Measurements from ENCODE around the gene OLFM3. TPM values are rescaled to one million over a fixed set of nuclear protein-coding genes. Genes with fewer than 3 reads are reported as not detected.

The OLFM3 gene
- total RNA-seq, 2 experiments from 2014 or later: not detected

- no peaks in the 10 kb centered on the region for H3K4me1 Mint-ChIP-seq
- ATAC-seq (no peak), DNase-seq (no peak)
- H3K9me3 Mint-ChIP-seq (ENCODE audit: low read depth): peaks cover 3% of the 10 kb centered on the region
- H3K27me3 Mint-ChIP-seq: no peaks in the 10 kb centered on the region
- H3K27ac Mint-ChIP-seq: no peak overlapping the region
- H3K4me3 Mint-ChIP-seq: no peak overlapping the region
- CTCF ChIA-PET: no interaction called here
- no peaks in the 10 kb centered on the region for H3K36me3 Mint-ChIP-seq
These were observed 22.0 kb downstream of the OLFM3 start for GRCh38 chr1:101974599-101975274.

GRCh38 chr1:101971304-101971703, 25.4 kb downstream of the OLFM3 start:
- no peak for DNase-seq
- Mint-ChIP-seq H3K27me3 (no peaks in the 10 kb centered on the region), H3K36me3 (no peaks in the 10 kb centered on the region), H3K4me1 (no peaks in the 10 kb centered on the region), H3K9me3 (ENCODE audit: low read depth) (no peaks in the 10 kb centered on the region), H3K27ac (no peak overlapping the region), H3K4me3 (no peak overlapping the region)
- CTCF ChIA-PET: no interaction called here
- no peak for ATAC-seq

- H3K9me3 Mint-ChIP-seq (ENCODE audit: low read depth): no peaks in the 10 kb centered on the region
- no peaks in the 10 kb centered on the region for H3K36me3 Mint-ChIP-seq
- CTCF ChIA-PET: no interaction called here
- H3K4me3 Mint-ChIP-seq: no peak overlapping the region
- H3K27ac Mint-ChIP-seq: no peak overlapping the region
- ATAC-seq (no peak), DNase-seq (no peak)
- no peaks in the 10 kb centered on the region for H3K4me1 Mint-ChIP-seq
- no peaks in the 10 kb centered on the region for H3K27me3 Mint-ChIP-seq
These were observed 28.9 kb downstream of the OLFM3 start for GRCh38 chr1:101967871-101968270.

- DNase-seq: no peak
- Mint-ChIP-seq H3K4me1 (no peaks in the 10 kb centered on the region), H3K9me3 (ENCODE audit: low read depth) (no peaks in the 10 kb centered on the region), H3K36me3 (no peaks in the 10 kb centered on the region), H3K4me3 (no peak overlapping the region), H3K27ac (no peak overlapping the region), H3K27me3 (no peaks in the 10 kb centered on the region)
- CTCF ChIA-PET: no interaction called here
- no peak for ATAC-seq
These were observed 31.4 kb downstream of the OLFM3 start for GRCh38 chr1:101965341-101965740.

- DNase-seq (no peak), ATAC-seq (no peak)
- H3K4me1 Mint-ChIP-seq: no peaks in the 10 kb centered on the region
- H3K4me3 Mint-ChIP-seq: no peak overlapping the region
- H3K36me3 Mint-ChIP-seq: no peaks in the 10 kb centered on the region
- no peaks in the 10 kb centered on the region for H3K27me3 Mint-ChIP-seq
- no peaks in the 10 kb centered on the region for H3K9me3 Mint-ChIP-seq (ENCODE audit: low read depth)
- no peak overlapping the region for H3K27ac Mint-ChIP-seq
- CTCF ChIA-PET: no interaction called here
These were observed 32.0 kb downstream of the OLFM3 start for GRCh38 chr1:101964708-101965107.

GRCh38 chr1:101960142-101960541, 36.6 kb downstream of the OLFM3 start:
- H3K36me3 Mint-ChIP-seq: no peaks in the 10 kb centered on the region
- ATAC-seq (no peak), DNase-seq (no peak)

GRCh38 chr1:101959456-101959855, 37.3 kb downstream of the OLFM3 start:
- DNase-seq: no peak
- CTCF ChIA-PET: no interaction called here
- Mint-ChIP-seq H3K4me3 (no peak overlapping the region), H3K4me1 (no peaks in the 10 kb centered on the region), H3K27ac (no peak overlapping the region), H3K27me3 (no peaks in the 10 kb centered on the region), H3K9me3 (ENCODE audit: low read depth) (no peaks in the 10 kb centered on the region), H3K36me3 (no peaks in the 10 kb centered on the region)
- ATAC-seq: no peak

More at GRCh38 chr1:101960142-101960541, 36.6 kb downstream of the OLFM3 start:
- CTCF ChIA-PET: no interaction called here
- Mint-ChIP-seq H3K27me3 (no peaks in the 10 kb centered on the region), H3K4me3 (no peak overlapping the region), H3K4me1 (no peaks in the 10 kb centered on the region), H3K9me3 (ENCODE audit: low read depth) (no peaks in the 10 kb centered on the region), H3K27ac (no peak overlapping the region)

- H3K36me3 Mint-ChIP-seq: no peaks in the 10 kb centered on the region
These were observed 39.0 kb downstream of the OLFM3 start for GRCh38 chr1:101957771-101958170.

GRCh38 chr1:101953623-101954022, 43.1 kb downstream of the OLFM3 start:
- no peak for ATAC-seq

More at GRCh38 chr1:101957771-101958170, 39.0 kb downstream of the OLFM3 start:
- Mint-ChIP-seq H3K9me3 (ENCODE audit: low read depth) (no peaks in the 10 kb centered on the region), H3K4me3 (no peak overlapping the region), H3K27ac (no peak overlapping the region), H3K27me3 (no peaks in the 10 kb centered on the region), H3K4me1 (no peaks in the 10 kb centered on the region)
- CTCF ChIA-PET: no interaction called here
- ATAC-seq (no peak), DNase-seq (no peak)

GRCh38 chr1:101945884-101946283, 50.8 kb downstream of the OLFM3 start:
- CTCF ChIA-PET: no interaction called here
- DNase-seq: no peak
- Mint-ChIP-seq H3K4me3 (no peak overlapping the region), H3K36me3 (no peaks in the 10 kb centered on the region), H3K27ac (no peak overlapping the region), H3K9me3 (ENCODE audit: low read depth) (peaks cover 3% of the 10 kb centered on the region), H3K4me1 (no peaks in the 10 kb centered on the region), H3K27me3 (no peaks in the 10 kb centered on the region)
- ATAC-seq: no peak

More at GRCh38 chr1:101953623-101954022, 43.1 kb downstream of the OLFM3 start:
- H3K36me3 Mint-ChIP-seq: no peaks in the 10 kb centered on the region
- DNase-seq: no peak
- CTCF ChIA-PET: no interaction called here
- H3K27ac Mint-ChIP-seq: no peak overlapping the region
- no peaks in the 10 kb centered on the region for H3K27me3 Mint-ChIP-seq
- no peaks in the 10 kb centered on the region for H3K4me1 Mint-ChIP-seq
- peaks cover 3% of the 10 kb centered on the region for H3K9me3 Mint-ChIP-seq (ENCODE audit: low read depth)
- H3K4me3 Mint-ChIP-seq: no peak overlapping the region

GRCh38 chr1:101943237-101943636, 53.5 kb downstream of the OLFM3 start:
- Mint-ChIP-seq H3K27ac (no peak overlapping the region), H3K27me3 (no peaks in the 10 kb centered on the region), H3K9me3 (ENCODE audit: low read depth) (no peaks in the 10 kb centered on the region), H3K4me3 (no peak overlapping the region), H3K36me3 (no peaks in the 10 kb centered on the region), H3K4me1 (no peaks in the 10 kb centered on the region)
- CTCF ChIA-PET: no interaction called here
- ATAC-seq: no peak
- DNase-seq: no peak

GRCh38 chr1:101942516-101943193, 54.1 kb downstream of the OLFM3 start:
- H3K36me3 Mint-ChIP-seq: no peaks in the 10 kb centered on the region
- CTCF ChIA-PET: no interaction called here
- no peak for DNase-seq
- no peaks in the 10 kb centered on the region for H3K4me1 Mint-ChIP-seq
- ATAC-seq: no peak
- H3K9me3 Mint-ChIP-seq (ENCODE audit: low read depth): no peaks in the 10 kb centered on the region
- no peaks in the 10 kb centered on the region for H3K27me3 Mint-ChIP-seq
- no peak overlapping the region for H3K27ac Mint-ChIP-seq
- no peak overlapping the region for H3K4me3 Mint-ChIP-seq

GRCh38 chr1:101938681-101939080, 58.0 kb downstream of the OLFM3 start:
- DNase-seq (no peak), ATAC-seq (no peak)
- Mint-ChIP-seq H3K36me3 (no peaks in the 10 kb centered on the region), H3K27ac (no peak overlapping the region), H3K4me1 (no peaks in the 10 kb centered on the region), H3K4me3 (no peak overlapping the region), H3K9me3 (ENCODE audit: low read depth) (no peaks in the 10 kb centered on the region), H3K27me3 (no peaks in the 10 kb centered on the region)
- CTCF ChIA-PET: no interaction called here

GRCh38 chr1:101929343-101929742, 67.4 kb downstream of the OLFM3 start:
- Mint-ChIP-seq H3K4me3 (no peak overlapping the region), H3K27ac (no peak overlapping the region), H3K27me3 (no peaks in the 10 kb centered on the region), H3K36me3 (no peaks in the 10 kb centered on the region), H3K9me3 (ENCODE audit: low read depth) (peaks cover 2% of the 10 kb centered on the region), H3K4me1 (no peaks in the 10 kb centered on the region)
- CTCF ChIA-PET: no interaction called here
- DNase-seq (no peak), ATAC-seq (no peak)
